HG03378 (cell line): ENCODE data around the gene GRAMD1B.
"Not testable (repeated sequence)": the region's sequence is repeated elsewhere in the genome, so short reads cannot be mapped to it uniquely, and the experiment has no call there.

Experiments used
- ATAC-seq: cut with Tn5 transposase; IDR thresholded peaks from one replicate; pipeline ENCODE4 v1.9.1; 2021; ENCODE audit warnings: mild to moderate bottlenecking, moderate library complexity; ENCODE audit not compliant: unreplicated experiment

Gene GRAMD1B

GRCh38 chr11:123562158-123562557, 132.1 kb downstream of the GRAMD1B start:
- no peak for ATAC-seq

GRCh38 chr11:123562829-123563228, 132.8 kb downstream of the GRAMD1B start:
- no peak for ATAC-seq

GRCh38 chr11:123564221-123564620, 134.2 kb downstream of the GRAMD1B start:
- no peak for ATAC-seq

GRCh38 chr11:123566852-123567251, 136.8 kb downstream of the GRAMD1B start:
- ATAC-seq, result no peak

- no peak for ATAC-seq
These were observed 137.4 kb downstream of the GRAMD1B start for GRCh38 chr11:123567466-123567865.

GRCh38 chr11:123568367-123568870, 138.3 kb downstream of the GRAMD1B start:
- ATAC-seq, result no peak

- ATAC-seq, result no peak
These were observed 139.3 kb downstream of the GRAMD1B start for GRCh38 chr11:123569393-123569792.

- no peak for ATAC-seq
These were observed 141.0 kb downstream of the GRAMD1B start for GRCh38 chr11:123570939-123571580.

GRCh38 chr11:123572791-123573190, 142.7 kb downstream of the GRAMD1B start:
- not testable (repeated sequence) for ATAC-seq

- no peak for ATAC-seq
These were observed 143.2 kb downstream of the GRAMD1B start for GRCh38 chr11:123573286-123573685.

- no peak for ATAC-seq
These were observed 145.4 kb downstream of the GRAMD1B start for GRCh38 chr11:123575441-123575840.

GRCh38 chr11:123576082-123576481, 146.0 kb downstream of the GRAMD1B start:
- no peak for ATAC-seq

GRCh38 chr11:123576501-123576900, 146.4 kb downstream of the GRAMD1B start:
- ATAC-seq, result no peak

- no peak for ATAC-seq
These were observed 147.1 kb downstream of the GRAMD1B start for GRCh38 chr11:123577081-123577598.

GRCh38 chr11:123578778-123579481, 148.9 kb downstream of the GRAMD1B start:
- no peak for ATAC-seq

- ATAC-seq, result no peak
These were observed 149.4 kb downstream of the GRAMD1B start for GRCh38 chr11:123579482-123579812.

GRCh38 chr11:123580137-123580536, 150.1 kb downstream of the GRAMD1B start:
- ATAC-seq, result no peak

- no peak for ATAC-seq
These were observed 150.6 kb downstream of the GRAMD1B start for GRCh38 chr11:123580557-123581275.

- no peak for ATAC-seq
These were observed 151.8 kb downstream of the GRAMD1B start for GRCh38 chr11:123581651-123582399.

GRCh38 chr11:123582992-123583504, 153.0 kb downstream of the GRAMD1B start:
- no peak for ATAC-seq

- no peak for ATAC-seq
These were observed 154.1 kb downstream of the GRAMD1B start for GRCh38 chr11:123584186-123584585.
